ENCODE measurements around the gene SPATA13.

The SPATA13 gene

GRCh38 chr13:24183741-24184182 lies 23.2 kb downstream of the SPATA13 start:
- Histone ChIP-seq H4K20me1 (ENCODE audit: insufficient read depth, low read length) (no peaks in the 10 kb centered on the region), H2AFZ (ENCODE audit: low read depth, low read length) (no peak overlapping the region), H3K4me3 (ENCODE audit: low read length) (no peak overlapping the region), H3K9ac (ENCODE audit: low read length) (no peak overlapping the region), H3K4me1 (ENCODE audit: low read length) (peaks cover 9% of the 10 kb centered on the region), H3K27me3 (ENCODE audit: low read depth, low read length) (no peaks in the 10 kb centered on the region), H3K9me3 (ENCODE audit: insufficient read depth, low read length) (no peaks in the 10 kb centered on the region), H3K36me3 (replicated peaks; ENCODE audit: low read depth, low read length) (peaks cover 4% of the 10 kb centered on the region), H3K4me2 (ENCODE audit: low read length) (no peak overlapping the region), H3K79me2 (ENCODE audit: low read length) (peaks cover 3% of the 10 kb centered on the region; the same call in 1 of the 2 replicates), H3K27ac (ENCODE audit: low read length) (no peak overlapping the region)
- TF ChIP-seq CTCF (IDR thresholded peaks at IDR 0.05; ENCODE audit: low read depth, low read length) = no peak
- TF ChIP-seq EZH2phosphoT487 (IDR thresholded peaks at IDR 0.05; ENCODE audit: low read depth) = no peak

DNA sequence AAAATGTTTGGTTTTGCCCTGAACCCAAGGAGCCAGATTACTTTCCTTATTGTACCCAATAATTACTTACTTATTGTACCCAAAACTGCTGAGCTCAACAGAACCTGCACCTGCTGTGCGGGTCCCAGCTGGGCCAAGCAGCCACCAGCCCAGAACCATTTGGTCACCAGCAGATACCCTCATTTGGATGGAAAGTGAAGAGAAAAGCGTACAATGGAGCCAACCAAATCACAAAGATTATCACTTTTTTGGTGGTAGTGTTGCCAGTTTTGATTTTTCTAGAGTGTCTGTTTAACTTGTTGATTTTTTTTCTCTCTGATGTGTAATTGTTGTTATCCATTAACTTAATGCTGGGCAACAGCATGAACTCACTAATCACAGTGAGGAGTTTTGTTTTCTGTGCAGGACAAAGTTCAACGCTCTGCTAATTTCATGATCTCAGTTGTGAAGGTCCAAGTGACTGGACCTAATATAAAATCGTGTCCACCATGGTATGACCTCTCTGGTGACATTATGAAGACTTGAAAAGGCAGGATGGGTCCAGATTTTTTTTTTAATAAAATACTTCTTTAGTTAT lies 23.8 kb downstream of the SPATA13 start:
- Histone ChIP-seq H3K9ac (ENCODE audit: low read length) (no peak overlapping the region), H3K27ac (ENCODE audit: low read length) (no peak overlapping the region), H4K20me1 (ENCODE audit: insufficient read depth, low read length) (no peaks in the 10 kb centered on the region), H3K36me3 (replicated peaks; ENCODE audit: low read depth, low read length) (peaks cover 4% of the 10 kb centered on the region), H3K27me3 (ENCODE audit: low read depth, low read length) (no peaks in the 10 kb centered on the region), H3K4me3 (ENCODE audit: low read length) (no peak overlapping the region), H3K4me1 (ENCODE audit: low read length) (peaks cover 9% of the 10 kb centered on the region), H3K4me2 (ENCODE audit: low read length) (no peak overlapping the region), H3K9me3 (ENCODE audit: insufficient read depth, low read length) (no peaks in the 10 kb centered on the region), H3K79me2 (ENCODE audit: low read length) (peaks cover 3% of the 10 kb centered on the region; the same call in 1 of the 2 replicates), H2AFZ (ENCODE audit: low read depth, low read length) (no peak overlapping the region)
- no peak for TF ChIP-seq EZH2phosphoT487 (IDR thresholded peaks at IDR 0.05; ENCODE audit: low read depth)
- TF ChIP-seq CTCF (IDR thresholded peaks at IDR 0.05; ENCODE audit: low read depth, low read length) = no peak

DNA sequence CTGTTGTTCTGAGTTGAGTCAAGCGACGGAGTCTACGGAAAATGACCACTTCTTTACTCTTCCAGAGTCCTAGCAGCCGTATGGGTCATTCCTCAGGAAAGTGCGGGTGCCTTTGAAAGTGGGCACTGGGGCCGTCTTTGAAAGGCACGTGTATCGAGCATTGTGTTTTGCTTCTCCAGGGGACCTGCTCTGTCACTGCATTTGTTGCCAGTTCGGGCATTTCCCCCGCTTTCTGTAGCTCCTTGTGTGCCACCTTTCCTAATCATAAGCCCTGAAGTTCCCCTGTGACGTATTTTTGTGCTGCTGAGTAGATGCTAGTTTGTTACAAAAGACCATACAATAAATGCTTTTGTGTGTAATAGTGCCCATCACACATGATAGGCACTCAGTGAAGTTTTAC lies 24.4 kb downstream of the SPATA13 start:
- no peaks in the 10 kb centered on the region for H3K27me3 ChIP-seq (ENCODE audit: low read depth, low read length)
- no peaks in the 10 kb centered on the region for H4K20me1 ChIP-seq (ENCODE audit: insufficient read depth, low read length)
- peaks cover 3% of the 10 kb centered on the region; the same call in 1 of the 2 replicates for H3K79me2 ChIP-seq (ENCODE audit: low read length)
- no peak overlapping the region for H3K4me2 ChIP-seq (ENCODE audit: low read length)
- H3K9me3 ChIP-seq (ENCODE audit: insufficient read depth, low read length) = no peaks in the 10 kb centered on the region
- H3K4me1 ChIP-seq (ENCODE audit: low read length) = peaks cover 9% of the 10 kb centered on the region
- H3K36me3 ChIP-seq (replicated peaks; ENCODE audit: low read depth, low read length) = peaks cover 4% of the 10 kb centered on the region
- TF ChIP-seq EZH2phosphoT487 (IDR thresholded peaks at IDR 0.05; ENCODE audit: low read depth) (no peak), CTCF (IDR thresholded peaks at IDR 0.05; ENCODE audit: low read depth, low read length) (no peak)
- no peak overlapping the region for H3K9ac ChIP-seq (ENCODE audit: low read length)
- H3K4me3 ChIP-seq (ENCODE audit: low read length) = no peak overlapping the region
- H3K27ac ChIP-seq (ENCODE audit: low read length) = no peak overlapping the region
- H2AFZ ChIP-seq (ENCODE audit: low read depth, low read length) = no peak overlapping the region

DNA sequence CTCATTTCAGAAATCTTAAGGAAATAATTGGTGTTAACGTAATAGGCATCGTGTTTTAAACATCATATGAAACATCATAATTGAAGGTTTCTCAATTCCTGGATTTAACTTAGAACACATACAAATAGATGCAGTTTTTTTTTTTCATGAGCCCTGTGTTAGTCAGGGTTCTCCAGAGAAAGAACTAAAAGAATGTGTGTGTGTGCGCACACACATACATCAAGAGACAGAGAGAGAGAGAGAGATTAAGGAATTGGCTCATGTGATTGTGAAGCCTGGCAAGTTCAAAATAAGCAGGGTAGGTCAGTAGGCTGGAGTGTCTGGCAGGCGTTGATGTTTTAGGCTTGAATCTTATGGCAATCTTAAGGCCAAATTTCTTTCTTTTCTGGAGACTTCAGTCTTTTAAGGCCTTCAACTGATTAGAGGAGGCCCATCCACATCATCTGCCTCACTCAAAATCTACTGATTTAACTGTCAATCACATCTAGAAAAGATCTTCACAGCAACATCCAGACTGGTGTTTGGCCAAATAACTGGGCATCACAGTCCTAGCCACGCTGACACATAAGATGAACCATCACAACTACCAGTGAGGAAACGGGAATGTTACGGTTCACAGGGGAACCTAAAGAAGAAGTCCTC lies 25.2 kb downstream of the SPATA13 start:
- Histone ChIP-seq H2AFZ (ENCODE audit: low read depth, low read length) (no peak overlapping the region), H3K36me3 (replicated peaks; ENCODE audit: low read depth, low read length) (peaks cover 4% of the 10 kb centered on the region), H3K4me2 (ENCODE audit: low read length) (no peak overlapping the region), H3K27ac (ENCODE audit: low read length) (no peak overlapping the region), H3K79me2 (ENCODE audit: low read length) (peaks cover 1% of the 10 kb centered on the region; the same call in 1 of the 2 replicates), H3K9ac (ENCODE audit: low read length) (no peak overlapping the region), H3K9me3 (ENCODE audit: insufficient read depth, low read length) (no peaks in the 10 kb centered on the region), H3K4me1 (ENCODE audit: low read length) (peaks cover 9% of the 10 kb centered on the region), H3K4me3 (ENCODE audit: low read length) (no peak overlapping the region), H3K27me3 (ENCODE audit: low read depth, low read length) (no peaks in the 10 kb centered on the region), H4K20me1 (ENCODE audit: insufficient read depth, low read length) (no peaks in the 10 kb centered on the region)
- TF ChIP-seq CTCF (IDR thresholded peaks at IDR 0.05; ENCODE audit: low read depth, low read length) (no peak), EZH2phosphoT487 (IDR thresholded peaks at IDR 0.05; ENCODE audit: low read depth) (no peak)

Data from OCI-LY3 (cell line).